Measurements from ENCODE around the gene GAS6.
"Not testable (repeated sequence)": the region's sequence is repeated elsewhere in the genome, so short reads cannot be mapped to it uniquely, and the experiment has no call there.

The GAS6 gene

GRCh38 chr13:113863524-113864272, at the start of gene GAS6:
Gene GAS6 (minus strand): TSS chr13:113864076. CDS start chr13:113863920, 156 bp downstream.
- no peak for DNase-seq (ENCODE audit: low read depth in 2 of 2)

- DNase-seq (ENCODE audit: low read depth in 2 of 2) = not testable (repeated sequence)
Measured at GRCh38 chr13:113913408-113913807, 49.5 kb upstream of the GAS6 start.

GRCh38 chr13:113912596-113912995, 48.7 kb upstream of the GAS6 start:
- DNase-seq (ENCODE audit: low read depth in 2 of 2) = no peak

GRCh38 chr13:113907635-113908617, 44.0 kb upstream of the GAS6 start:
- DNase-seq (ENCODE audit: low read depth in 2 of 2) = peak; percentile 71 to 72

GRCh38 chr13:113906571-113906970, 42.7 kb upstream of the GAS6 start:
- no peak for DNase-seq (ENCODE audit: low read depth in 2 of 2)

- DNase-seq (ENCODE audit: low read depth in 2 of 2) = no peak
Measured at GRCh38 chr13:113905942-113906341, 42.1 kb upstream of the GAS6 start.

GRCh38 chr13:113905018-113905417, 41.1 kb upstream of the GAS6 start:
- DNase-seq (ENCODE audit: low read depth in 2 of 2) = no peak

- no peak for DNase-seq (ENCODE audit: low read depth in 2 of 2)
Measured at GRCh38 chr13:113904411-113904810, 40.5 kb upstream of the GAS6 start.

GRCh38 chr13:113903912-113904311, 40.0 kb upstream of the GAS6 start:
- DNase-seq (ENCODE audit: low read depth in 2 of 2) = no peak

- DNase-seq (ENCODE audit: low read depth in 2 of 2) = no peak
Measured at GRCh38 chr13:113902986-113903775, 39.3 kb upstream of the GAS6 start.

- peak; percentile 60 to 67 for DNase-seq (ENCODE audit: low read depth in 2 of 2)
Measured at GRCh38 chr13:113902481-113902880, 38.6 kb upstream of the GAS6 start.

- no peak for DNase-seq (ENCODE audit: low read depth in 2 of 2)
Measured at GRCh38 chr13:113901642-113902041, 37.8 kb upstream of the GAS6 start.

- no peak for DNase-seq (ENCODE audit: low read depth in 2 of 2)
Measured at GRCh38 chr13:113901231-113901630, 37.4 kb upstream of the GAS6 start.

- no peak for DNase-seq (ENCODE audit: low read depth in 2 of 2)
Measured at GRCh38 chr13:113900646-113901045, 36.8 kb upstream of the GAS6 start.

GRCh38 chr13:113898391-113898790, 34.5 kb upstream of the GAS6 start:
- no peak for DNase-seq (ENCODE audit: low read depth in 2 of 2)

GRCh38 chr13:113897966-113898365, 34.1 kb upstream of the GAS6 start:
- no peak for DNase-seq (ENCODE audit: low read depth in 2 of 2)

GRCh38 chr13:113897161-113897560, 33.3 kb upstream of the GAS6 start:
- peak; percentile 88 to 89 for DNase-seq (ENCODE audit: low read depth in 2 of 2)

- no peak for DNase-seq (ENCODE audit: low read depth in 2 of 2)
Measured at GRCh38 chr13:113895436-113895835, 31.6 kb upstream of the GAS6 start.

GRCh38 chr13:113890774-113891480, 27.1 kb upstream of the GAS6 start:
- DNase-seq (ENCODE audit: low read depth in 2 of 2) = no peak

- DNase-seq (ENCODE audit: low read depth in 2 of 2) = no peak
Measured at GRCh38 chr13:113889467-113889866, 25.6 kb upstream of the GAS6 start.

GRCh38 chr13:113888701-113889330, 24.9 kb upstream of the GAS6 start:
- DNase-seq (ENCODE audit: low read depth in 2 of 2) = no peak

Measured in fibroblast of skin of left biceps (primary cell).